ENCODE data around the gene RBFA.
A peak's percentile ranks its signal among the peaks of the same experiment; 100 is the strongest.

RBFA gene

GRCh38 chr18:80029690-80030089, 4.5 kb upstream of the RBFA start:
- no peak for DNase-seq

- DNase-seq, result no peak
Measured at GRCh38 chr18:80033181-80034067, 810 bp upstream of the RBFA start.

GRCh38 chr18:80034852-80035406, 695 bp downstream of the RBFA start:
- peak in 2 of 3 experiments; percentile 31 to 72 for DNase-seq

- no peak for DNase-seq
Measured at GRCh38 chr18:80035997-80036396, 1.8 kb downstream of the RBFA start.

DNA sequence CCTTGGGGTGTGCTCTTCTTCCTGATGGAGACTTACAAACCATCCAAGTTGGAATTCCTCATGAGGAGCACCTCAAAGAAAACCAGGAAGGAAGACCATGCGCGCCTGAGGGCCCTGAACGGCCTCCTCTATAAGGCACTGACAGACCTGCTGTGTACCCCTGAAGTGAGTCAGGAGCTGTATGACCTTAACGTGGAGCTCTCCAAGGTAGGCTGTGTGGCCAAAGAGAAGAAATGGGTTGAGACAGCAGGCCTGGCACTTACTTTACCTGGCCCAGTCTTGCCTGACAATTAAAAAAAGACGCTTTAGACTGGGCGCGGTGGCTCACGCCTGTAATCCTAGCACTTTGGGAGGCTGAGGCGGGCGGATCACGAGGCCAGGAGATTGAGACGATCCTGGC, 3.1 kb downstream of the RBFA start:
- no peak for DNase-seq

DNA sequence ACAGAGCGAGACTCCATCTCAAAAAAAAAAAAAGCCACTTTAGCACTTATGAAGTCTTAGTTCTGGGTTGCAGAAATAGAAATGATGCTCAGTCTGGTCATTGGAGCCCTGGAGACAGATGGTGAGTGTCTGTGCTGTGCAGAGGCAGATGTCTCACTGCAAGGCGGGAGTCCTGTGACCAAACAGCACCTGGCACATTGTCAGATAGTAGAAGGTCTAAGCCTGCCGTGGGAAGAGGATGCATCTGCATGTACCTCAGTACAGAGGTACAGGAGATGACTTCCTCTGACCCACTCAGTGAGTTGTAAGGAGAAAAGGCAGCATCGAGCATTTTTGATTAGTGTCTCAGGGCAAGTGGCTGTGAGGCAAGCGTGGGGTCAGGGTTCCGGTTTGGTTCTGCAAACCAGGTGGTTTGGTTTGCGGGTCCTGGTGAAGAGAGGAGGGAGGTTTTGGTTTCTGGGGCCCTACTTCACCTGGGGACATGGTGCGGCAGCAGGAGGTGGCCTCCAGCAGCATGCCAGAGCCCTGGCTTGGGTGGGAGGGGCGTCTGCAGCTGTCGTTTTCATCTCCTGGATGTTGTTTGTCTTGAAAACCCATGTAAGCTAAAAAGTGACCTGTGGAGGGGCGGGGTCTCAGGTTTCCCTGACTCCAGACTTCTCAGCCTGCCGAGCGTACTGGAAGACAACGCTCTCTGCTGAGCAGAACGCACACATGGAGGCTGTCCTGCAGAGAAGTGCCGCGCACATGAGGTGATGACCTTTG, 3.8 kb downstream of the RBFA start:
- DNase-seq, result no peak

GRCh38 chr18:80040515-80040914, 6.3 kb downstream of the RBFA start:
- DNase-seq, result no peak

DNA sequence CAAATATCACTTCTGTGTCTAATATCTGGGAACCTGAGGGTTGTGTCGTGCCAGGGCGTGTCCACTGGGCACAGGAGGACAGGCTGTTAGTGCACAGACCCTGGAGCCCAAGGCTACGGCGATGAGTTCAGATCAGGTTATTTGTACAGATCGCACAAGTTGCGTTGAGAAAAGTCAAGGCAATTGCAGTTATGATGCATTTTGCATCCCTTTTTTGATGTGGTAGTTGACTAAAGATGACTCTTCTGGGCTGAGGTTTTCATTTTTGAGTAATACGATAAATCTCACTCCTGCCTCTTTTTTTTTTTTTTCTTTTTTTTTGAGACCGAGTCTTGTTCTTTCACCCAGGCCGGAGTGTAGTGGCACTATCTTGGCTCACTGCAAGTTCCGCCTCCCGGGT, 7.2 kb downstream of the RBFA start:
- no peak for DNase-seq

- no peak for DNase-seq
Measured at GRCh38 chr18:80042785-80043184, 8.6 kb downstream of the RBFA start.

- DNase-seq, result no peak
Measured at GRCh38 chr18:80044072-80044471, 9.8 kb downstream of the RBFA start.

- no peak for DNase-seq
Measured at GRCh38 chr18:80046011-80046410, 11.8 kb downstream of the RBFA start.

DNA sequence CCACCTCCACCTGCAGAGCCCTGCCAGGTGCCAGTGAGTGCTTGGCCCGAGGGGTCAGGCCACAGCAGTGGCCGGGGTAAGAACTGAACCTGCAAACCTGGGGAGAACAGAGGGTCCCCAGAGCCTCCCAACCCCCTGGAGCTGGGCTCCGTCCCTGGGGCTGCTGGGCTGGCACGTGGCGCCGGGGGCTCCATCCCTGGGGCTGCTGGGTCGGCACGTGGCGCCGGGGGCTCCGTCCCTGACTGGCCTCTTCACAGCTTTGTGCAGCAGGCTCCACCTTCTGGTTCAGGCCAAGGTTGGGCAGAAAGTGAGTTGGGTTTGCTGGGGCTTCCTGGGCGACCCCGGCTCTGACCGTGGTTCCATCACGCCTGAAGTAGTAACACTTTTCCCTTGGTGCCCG, 12.2 kb downstream of the RBFA start:
- no peak for DNase-seq

- DNase-seq, result no peak
Measured at GRCh38 chr18:80046961-80047541, 12.8 kb downstream of the RBFA start.

DNA sequence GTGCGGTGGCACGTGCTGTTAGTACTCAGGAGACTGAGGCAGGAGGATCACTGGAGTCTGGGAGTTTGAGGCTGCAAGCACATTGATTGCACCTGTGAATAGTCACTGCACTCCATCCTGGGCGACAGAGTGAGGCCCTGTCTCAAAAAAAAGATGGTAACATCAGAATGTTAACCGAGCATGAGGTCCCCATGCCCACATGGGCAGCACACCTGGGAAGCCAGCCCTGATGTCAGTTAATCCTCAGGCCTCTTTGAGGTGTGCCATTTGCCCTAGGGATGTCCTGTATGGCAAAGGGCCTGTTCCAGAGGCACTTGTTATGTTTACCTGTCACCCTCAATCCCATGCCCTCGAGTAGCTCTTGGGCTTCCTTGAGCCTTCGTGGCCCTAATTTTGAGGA, 16.6 kb downstream of the RBFA start:
- DNase-seq, result no peak

DNA sequence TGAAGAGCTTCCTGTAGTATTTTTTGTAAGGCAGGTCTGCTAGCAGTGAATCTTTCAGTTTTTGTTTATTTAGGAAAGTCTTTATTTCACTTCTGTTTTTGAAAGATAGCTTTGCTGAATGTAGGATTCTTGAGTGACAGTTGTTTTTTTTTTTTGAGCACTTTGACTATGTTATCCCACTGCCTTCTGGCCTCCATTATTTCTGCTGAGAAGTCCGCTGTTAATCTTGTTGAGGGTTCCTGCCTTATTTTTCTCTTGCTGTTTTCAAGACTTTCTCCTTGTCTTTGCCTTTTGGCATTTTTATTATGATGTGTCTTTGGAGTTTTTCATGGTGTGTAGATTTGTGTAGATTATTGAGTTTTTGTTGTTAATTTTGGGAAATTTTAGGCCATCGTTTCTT, 21.9 kb downstream of the RBFA start:
- DNase-seq, result no peak

DNA sequence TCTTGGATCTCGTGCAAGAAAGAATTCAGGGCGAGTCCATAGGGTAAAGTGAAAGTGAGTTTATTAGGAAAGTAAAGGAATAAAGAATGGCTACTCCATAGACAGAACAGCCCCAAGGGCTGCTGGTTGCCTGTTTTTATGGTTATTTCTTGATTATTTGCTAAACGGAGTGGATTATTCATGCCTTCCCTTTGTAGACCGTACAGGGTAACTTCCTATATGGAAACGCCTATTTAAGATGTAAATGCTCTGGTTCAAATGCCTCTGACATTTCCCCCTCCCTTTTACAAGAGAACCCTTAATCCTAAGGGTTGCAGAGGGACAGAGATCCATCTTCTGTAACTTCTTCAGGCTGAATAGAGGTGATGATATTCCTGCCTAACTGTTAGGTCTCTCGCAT, 25.7 kb downstream of the RBFA start:
- no peak for DNase-seq

DNA sequence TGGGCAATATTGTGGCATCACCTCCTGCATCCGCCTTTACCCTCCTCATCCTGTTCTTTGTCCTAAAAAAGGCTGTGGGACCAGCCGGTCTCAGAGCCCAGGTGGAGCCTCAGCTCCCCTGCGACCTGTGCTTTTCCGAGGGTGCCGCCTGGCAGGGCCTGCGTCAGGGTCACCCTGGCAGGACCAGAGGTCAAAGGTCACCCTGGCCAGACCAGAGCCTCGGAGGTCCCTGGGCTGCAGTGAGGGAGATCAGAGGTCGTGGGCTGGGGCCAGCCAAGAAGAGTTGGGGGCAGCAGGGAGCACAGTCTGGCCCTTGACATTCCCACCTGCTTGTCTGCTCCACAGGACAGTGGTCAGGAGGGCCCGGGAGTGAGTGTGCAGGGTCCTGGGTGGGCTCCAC, 31.5 kb downstream of the RBFA start:
- no peak for DNase-seq

GRCh38 chr18:80067321-80067720, 33.1 kb downstream of the RBFA start:
- no peak for DNase-seq

- DNase-seq, result no peak
Measured at GRCh38 chr18:80067897-80068296, 33.7 kb downstream of the RBFA start.

- no peak for DNase-seq
Measured at GRCh38 chr18:80068571-80069272, 34.5 kb downstream of the RBFA start.

GRCh38 chr18:80070825-80071224, 36.6 kb downstream of the RBFA start:
- no peak for DNase-seq

- DNase-seq, result no peak
Measured at GRCh38 chr18:80074183-80074582, 39.9 kb downstream of the RBFA start.

GRCh38 chr18:80074697-80075096, 40.5 kb downstream of the RBFA start:
- no peak for DNase-seq

All from NCI-H1417 (cell line).